ENCODE results near the gene ABCC3. TPM values are rescaled to one million over a fixed set of nuclear protein-coding genes. Genes with fewer than 3 reads are reported as not detected.
A peak's percentile ranks its signal among the peaks of the same experiment; 100 is the strongest.

The ABCC3 gene
- total and polyA plus RNA-seq, 9 of the 15 experiments (the other 6 are each of a cell fraction or from before 2014, with no cell fraction given) = 0.03 to 1.6 (median 0.42) TPM; not detected in 5

DNA sequence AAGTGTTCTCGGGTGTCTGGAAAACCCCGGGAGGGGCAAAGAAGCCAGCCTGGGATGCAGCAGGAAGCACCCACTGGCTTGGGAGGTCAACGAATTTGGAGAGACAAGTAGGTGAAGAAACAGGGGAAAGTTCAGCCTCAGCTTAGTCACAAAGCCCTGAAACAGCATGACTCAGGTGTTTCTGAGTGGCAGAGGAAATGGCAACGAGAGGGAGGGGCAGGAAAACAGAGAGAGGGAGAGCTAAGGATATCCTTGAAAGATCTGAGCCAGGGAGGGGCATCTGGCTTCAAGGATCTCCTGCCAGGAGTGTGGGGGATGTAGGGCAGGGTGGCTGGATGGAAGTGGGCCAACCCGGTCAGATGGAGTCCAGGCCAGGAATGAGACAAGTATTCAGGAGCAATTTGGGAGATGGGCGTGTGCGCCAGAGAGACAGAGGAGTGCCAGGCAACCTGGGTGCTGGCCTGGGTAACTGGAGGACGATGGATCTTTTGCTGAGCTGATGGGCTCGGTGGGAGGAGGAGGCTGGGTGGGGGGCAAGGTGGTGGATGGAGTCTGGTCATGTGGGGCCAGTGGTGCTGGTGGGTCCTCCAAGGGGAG lies 27.2 kb downstream of the ABCC3 start (continued):
- TF ChIP-seq, protein P1, sequence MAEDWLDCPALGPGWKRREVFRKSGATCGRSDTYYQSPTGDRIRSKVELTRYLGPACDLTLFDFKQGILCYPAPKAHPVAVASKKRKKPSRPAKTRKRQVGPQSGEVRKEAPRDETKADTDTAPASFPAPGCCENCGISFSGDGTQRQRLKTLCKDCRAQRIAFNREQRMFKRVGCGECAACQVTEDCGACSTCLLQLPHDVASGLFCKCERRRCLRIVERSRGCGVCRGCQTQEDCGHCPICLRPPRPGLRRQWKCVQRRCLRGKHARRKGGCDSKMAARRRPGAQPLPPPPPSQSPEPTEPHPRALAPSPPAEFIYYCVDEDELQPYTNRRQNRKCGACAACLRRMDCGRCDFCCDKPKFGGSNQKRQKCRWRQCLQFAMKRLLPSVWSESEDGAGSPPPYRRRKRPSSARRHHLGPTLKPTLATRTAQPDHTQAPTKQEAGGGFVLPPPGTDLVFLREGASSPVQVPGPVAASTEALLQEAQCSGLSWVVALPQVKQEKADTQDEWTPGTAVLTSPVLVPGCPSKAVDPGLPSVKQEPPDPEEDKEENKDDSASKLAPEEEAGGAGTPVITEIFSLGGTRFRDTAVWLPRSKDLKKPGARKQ (CRISPR knock-in tag; IDR thresholded peaks at IDR 0.05) = no peak
- TF ChIP-seq CREM (IDR thresholded peaks at IDR 0.05; ENCODE audit: low read depth) (peak; percentile 38; the same call in 1 of the 2 replicates), PRMT5 (CRISPR knock-in tag; IDR thresholded peaks at IDR 0.05) (no peak), ZNF184 (CRISPR knock-in tag; IDR thresholded peaks at IDR 0.05) (no peak), ZNF707 (CRISPR knock-in tag; conservative IDR thresholded peaks at IDR 0.05) (no peak), KAT2B (IDR thresholded peaks at IDR 0.05; ENCODE audit: low read depth, low read length) (no peak), PML (IDR thresholded peaks at IDR 0.05; ENCODE audit: low read length) (no peak), ZNF778 (CRISPR knock-in tag; IDR thresholded peaks at IDR 0.05) (no peak)
- TF ChIP-seq, protein P2, sequence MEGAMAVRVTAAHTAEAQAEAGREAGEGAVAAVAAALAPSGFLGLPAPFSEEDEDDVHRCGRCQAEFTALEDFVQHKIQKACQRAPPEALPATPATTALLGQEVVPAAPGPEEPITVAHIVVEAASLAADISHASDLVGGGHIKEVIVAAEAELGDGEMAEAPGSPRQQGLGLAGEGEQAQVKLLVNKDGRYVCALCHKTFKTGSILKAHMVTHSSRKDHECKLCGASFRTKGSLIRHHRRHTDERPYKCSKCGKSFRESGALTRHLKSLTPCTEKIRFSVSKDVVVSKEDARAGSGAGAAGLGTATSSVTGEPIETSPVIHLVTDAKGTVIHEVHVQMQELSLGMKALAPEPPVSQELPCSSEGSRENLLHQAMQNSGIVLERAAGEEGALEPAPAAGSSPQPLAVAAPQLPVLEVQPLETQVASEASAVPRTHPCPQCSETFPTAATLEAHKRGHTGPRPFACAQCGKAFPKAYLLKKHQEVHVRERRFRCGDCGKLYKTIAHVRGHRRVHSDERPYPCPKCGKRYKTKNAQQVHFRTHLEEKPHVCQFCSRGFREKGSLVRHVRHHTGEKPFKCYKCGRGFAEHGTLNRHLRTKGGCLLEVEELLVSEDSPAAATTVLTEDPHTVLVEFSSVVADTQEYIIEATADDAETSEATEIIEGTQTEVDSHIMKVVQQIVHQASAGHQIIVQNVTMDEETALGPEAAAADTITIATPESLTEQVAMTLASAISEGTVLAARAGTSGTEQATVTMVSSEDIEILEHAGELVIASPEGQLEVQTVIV (CRISPR knock-in tag; IDR thresholded peaks at IDR 0.05; ENCODE audit: borderline replicate concordance) = no peak
- TF ChIP-seq, protein P3, sequence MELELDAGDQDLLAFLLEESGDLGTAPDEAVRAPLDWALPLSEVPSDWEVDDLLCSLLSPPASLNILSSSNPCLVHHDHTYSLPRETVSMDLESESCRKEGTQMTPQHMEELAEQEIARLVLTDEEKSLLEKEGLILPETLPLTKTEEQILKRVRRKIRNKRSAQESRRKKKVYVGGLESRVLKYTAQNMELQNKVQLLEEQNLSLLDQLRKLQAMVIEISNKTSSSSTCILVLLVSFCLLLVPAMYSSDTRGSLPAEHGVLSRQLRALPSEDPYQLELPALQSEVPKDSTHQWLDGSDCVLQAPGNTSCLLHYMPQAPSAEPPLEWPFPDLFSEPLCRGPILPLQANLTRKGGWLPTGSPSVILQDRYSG (tag; conservative IDR thresholded peaks at IDR 0.05; ENCODE audit: low read depth) = peak; percentile 57; the same call in 1 of the 2 replicates
- TF ChIP-seq, protein P4, sequence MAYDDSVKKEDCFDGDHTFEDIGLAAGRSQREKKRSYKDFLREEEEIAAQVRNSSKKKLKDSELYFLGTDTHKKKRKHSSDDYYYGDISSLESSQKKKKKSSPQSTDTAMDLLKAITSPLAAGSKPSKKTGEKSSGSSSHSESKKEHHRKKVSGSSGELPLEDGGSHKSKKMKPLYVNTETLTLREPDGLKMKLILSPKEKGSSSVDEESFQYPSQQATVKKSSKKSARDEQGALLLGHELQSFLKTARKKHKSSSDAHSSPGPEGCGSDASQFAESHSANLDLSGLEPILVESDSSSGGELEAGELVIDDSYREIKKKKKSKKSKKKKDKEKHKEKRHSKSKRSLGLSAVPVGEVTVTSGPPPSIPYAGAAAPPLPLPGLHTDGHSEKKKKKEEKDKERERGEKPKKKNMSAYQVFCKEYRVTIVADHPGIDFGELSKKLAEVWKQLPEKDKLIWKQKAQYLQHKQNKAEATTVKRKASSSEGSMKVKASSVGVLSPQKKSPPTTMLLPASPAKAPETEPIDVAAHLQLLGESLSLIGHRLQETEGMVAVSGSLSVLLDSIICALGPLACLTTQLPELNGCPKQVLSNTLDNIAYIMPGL (CRISPR knock-in tag; IDR thresholded peaks at IDR 0.05) = no peak
- TF ChIP-seq, protein P5, sequence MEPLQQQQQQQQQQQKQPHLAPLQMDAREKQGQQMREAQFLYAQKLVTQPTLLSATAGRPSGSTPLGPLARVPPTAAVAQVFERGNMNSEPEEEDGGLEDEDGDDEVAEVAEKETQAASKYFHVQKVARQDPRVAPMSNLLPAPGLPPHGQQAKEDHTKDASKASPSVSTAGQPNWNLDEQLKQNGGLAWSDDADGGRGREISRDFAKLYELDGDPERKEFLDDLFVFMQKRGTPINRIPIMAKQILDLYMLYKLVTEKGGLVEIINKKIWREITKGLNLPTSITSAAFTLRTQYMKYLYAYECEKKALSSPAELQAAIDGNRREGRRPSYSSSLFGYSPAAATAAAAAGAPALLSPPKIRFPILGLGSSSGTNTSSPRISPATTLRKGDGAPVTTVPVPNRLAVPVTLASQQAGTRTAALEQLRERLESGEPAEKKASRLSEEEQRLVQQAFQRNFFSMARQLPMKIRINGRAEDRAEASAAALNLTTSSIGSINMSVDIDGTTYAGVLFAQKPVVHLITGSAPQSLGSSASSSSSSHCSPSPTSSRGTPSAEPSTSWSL (CRISPR knock-in tag; IDR thresholded peaks at IDR 0.05; ENCODE audit: borderline replicate concordance) = no peak
- TF ChIP-seq, protein P6, sequence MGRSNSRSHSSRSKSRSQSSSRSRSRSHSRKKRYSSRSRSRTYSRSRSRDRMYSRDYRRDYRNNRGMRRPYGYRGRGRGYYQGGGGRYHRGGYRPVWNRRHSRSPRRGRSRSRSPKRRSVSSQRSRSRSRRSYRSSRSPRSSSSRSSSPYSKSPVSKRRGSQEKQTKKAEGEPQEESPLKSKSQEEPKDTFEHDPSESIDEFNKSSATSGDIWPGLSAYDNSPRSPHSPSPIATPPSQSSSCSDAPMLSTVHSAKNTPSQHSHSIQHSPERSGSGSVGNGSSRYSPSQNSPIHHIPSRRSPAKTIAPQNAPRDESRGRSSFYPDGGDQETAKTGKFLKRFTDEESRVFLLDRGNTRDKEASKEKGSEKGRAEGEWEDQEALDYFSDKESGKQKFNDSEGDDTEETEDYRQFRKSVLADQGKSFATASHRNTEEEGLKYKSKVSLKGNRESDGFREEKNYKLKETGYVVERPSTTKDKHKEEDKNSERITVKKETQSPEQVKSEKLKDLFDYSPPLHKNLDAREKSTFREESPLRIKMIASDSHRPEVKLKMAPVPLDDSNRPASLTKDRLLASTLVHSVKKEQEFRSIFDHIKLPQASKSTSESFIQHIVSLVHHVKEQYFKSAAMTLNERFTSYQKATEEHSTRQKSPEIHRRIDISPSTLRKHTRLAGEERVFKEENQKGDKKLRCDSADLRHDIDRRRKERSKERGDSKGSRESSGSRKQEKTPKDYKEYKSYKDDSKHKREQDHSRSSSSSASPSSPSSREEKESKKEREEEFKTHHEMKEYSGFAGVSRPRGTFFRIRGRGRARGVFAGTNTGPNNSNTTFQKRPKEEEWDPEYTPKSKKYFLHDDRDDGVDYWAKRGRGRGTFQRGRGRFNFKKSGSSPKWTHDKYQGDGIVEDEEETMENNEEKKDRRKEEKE (IDR thresholded peaks at IDR 0.05; ENCODE audit: borderline replicate concordance in 1 of 2, control insufficient read depth in 1 of 2, low read depth in 2 of 2, low read length in 1 of 2) = no peak
